Forelimb muscle (tissue), 1 donor: Measurements from ENCODE around the gene OBSCN. TPM values are rescaled to one million over a fixed set of nuclear protein-coding genes. Genes with fewer than 3 reads are reported as not detected.

ENCODE experiments used
- DNase-seq: peaks from one replicate; pipeline ENCODE4 v3.0.0-alpha.2; 2013; ENCODE audit warnings: low read depth
- polyA plus RNA-seq: library from polyadenylated mRNA; unstranded; fragments of 120-200 nt; gene quantifications from one replicate; pipeline ENCODE4 v1.2.1, GENCODE V29; 2013; ENCODE audit not compliant: insufficient read length

OBSCN gene
- polyA plus RNA-seq, 1 donor, result 358 TPM

DNA sequence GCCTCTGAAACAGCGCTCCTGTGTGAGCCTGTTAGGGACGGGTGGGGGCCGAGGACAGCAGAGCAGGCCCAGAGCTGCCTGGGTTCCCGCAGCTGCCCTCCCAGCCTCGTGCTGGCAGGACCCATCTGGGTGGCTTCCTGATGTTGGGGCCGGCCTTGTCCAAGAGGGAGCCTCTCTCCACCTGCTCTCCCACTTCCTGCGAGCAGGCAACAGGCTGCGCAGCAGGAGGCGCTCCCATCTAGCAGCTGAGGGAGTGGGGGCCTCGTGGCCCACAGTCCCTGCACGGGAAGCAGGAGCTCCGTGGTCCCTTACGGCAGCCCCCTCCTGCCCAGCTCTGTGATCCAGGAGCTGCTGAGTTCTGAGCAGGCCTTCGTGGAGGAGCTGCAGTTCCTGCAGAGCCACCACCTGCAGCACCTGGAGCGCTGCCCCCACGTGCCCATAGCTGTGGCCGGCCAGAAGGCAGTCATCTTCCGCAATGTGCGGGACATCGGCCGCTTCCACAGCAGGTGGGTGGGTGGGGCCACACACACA, 130.7 kb downstream of the OBSCN start:
- DNase-seq, result no peak

GRCh38 chr1:228339059-228339704, 131.3 kb downstream of the OBSCN start:
- DNase-seq, result no peak

DNA sequence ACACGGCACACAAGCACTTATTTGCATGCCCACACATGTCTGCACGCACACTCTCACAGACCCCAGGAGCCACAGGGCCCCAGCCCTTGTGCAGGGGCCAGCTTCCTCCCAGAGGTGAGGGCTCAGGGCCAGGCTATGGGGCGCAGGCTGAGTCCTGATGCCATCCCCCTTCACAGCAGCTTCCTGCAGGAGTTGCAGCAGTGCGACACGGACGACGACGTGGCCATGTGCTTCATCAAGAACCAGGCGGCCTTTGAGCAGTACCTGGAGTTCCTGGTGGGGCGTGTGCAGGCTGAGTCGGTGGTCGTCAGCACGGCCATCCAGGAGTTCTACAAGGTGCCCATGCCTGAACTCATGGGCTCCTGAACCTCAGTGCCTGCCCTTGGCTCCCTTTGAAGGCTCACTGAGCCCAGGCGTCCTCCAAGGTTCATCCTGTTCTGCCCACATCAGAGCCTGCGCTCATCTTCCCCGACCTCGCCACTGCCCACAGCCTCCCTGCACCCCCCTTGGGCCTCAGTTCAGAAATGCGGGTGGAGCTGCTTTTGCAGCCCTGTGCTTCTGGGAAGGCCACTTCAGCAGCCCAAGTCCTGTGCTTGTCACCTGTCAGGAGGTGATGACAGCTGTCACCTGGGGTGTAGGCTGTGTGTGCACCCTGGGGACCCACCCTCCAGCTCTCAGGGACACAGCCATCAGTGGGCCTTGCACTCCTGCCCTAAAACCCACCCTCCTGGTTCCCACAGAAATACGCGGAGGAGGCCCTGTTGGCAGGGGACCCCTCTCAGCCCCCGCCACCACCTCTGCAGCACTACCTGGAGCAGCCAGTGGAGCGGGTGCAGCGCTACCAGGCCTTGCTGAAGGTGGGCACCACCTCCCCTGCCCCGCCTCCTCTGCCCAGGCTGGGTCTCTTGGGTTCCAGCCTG, 132.2 kb downstream of the OBSCN start:
- no peak for DNase-seq

DNA sequence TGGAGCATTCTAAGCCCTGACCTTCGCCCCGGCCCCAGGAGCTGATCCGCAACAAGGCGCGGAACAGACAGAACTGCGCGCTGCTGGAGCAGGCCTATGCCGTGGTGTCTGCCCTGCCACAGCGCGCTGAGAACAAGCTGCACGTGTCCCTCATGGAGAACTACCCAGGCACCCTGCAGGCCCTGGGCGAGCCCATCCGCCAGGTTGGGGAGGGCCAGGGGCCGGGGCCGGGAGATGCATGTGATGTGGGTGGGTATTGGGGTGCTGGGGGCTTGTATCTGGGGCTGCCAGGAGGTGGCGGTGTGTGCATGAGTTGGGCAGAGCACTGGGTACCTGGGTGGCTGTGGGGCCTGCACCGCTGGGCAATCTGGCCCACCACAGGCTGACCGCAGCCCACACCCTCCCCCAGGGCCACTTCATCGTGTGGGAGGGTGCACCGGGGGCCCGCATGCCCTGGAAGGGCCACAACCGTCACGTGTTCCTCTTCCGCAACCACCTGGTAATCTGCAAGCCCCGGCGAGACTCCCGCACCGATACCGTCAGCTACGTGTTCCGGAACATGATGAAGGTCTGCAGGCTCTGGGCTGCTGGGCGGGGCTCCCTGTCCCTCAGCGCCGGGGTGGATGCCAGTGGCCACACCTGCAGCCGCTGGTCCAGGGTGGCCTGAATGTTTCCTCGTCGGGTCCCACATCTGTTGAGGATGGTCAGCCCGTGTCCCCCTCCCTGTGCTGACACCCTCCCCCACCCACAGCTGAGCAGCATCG, 133.0 kb downstream of the OBSCN start:
- DNase-seq, result no peak

DNA sequence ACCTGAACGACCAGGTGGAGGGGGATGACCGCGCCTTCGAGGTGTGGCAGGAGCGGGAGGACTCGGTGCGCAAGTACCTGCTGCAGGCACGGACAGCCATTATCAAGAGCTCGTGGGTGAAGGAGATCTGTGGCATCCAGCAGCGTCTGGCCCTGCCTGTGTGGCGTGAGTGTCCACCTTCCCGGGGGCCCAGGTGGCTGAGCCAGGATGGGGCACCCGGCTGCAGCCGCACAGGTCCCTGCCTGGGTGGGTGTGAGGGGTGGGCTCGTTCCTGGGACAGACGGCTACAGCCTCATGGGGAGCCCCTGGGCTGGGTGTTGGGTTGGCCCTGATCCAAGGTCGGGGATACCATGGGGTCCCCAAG, 133.6 kb downstream of the OBSCN start:
- DNase-seq, result no peak

- DNase-seq, result no peak
These were observed 134.2 kb downstream of the OBSCN start for GRCh38 chr1:228341814-228342626.

DNA sequence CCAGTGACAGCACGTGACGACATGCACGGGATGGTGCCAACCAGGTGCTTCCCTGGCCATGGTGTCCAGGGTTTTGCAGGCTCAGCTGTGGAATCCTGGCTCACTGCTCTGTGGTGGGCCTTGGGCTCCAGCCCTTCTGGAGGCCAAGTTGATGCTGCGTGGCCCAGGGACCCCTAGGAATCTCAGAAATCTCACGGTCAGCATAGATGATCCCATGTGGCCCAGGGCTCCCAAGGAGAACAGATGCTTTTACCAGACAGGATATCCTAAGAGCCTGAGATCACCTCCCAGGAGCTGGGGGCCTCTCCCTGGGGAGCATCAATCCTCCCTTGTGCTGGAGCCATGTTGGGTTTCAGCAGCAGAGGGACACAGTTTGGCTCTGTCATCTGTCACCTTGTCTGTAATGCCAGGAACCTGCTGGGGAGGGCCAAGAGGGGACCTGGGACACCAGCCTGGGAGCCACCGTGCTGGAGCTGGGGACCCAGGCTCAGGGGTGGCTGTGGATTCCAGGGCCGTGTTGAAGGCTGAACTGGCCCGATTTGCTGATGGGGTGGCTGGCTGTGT, 134.9 kb downstream of the OBSCN start:
- DNase-seq, result no peak

DNA sequence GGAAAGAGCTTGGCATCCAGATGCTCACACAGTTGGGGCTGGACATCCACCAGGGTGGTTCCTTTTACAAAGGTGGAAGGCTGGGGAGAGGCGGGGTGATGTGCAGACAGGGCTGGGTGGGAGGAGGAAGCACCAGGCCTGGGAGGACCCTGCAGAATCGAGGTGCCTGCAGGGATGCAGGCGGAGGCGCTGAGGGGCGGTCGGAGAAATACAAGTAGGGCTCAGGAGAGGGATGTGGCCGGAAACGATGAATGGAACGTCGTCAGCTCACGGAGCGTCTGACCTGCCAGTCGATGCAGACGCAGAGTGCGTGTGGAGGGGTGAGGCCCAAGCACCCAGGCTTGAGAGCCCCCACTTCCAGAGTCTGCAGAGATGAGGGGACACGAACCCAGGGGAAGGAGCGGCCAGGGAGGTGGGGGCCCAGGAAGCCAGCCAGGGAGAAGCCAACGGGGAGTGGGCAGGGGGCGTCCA, 135.4 kb downstream of the OBSCN start:
- DNase-seq, result no peak

GRCh38 chr1:228344631-228345072, 136.8 kb downstream of the OBSCN start:
- no peak for DNase-seq

GRCh38 chr1:228345201-228345930, 137.5 kb downstream of the OBSCN start:
- DNase-seq, result no peak

DNA sequence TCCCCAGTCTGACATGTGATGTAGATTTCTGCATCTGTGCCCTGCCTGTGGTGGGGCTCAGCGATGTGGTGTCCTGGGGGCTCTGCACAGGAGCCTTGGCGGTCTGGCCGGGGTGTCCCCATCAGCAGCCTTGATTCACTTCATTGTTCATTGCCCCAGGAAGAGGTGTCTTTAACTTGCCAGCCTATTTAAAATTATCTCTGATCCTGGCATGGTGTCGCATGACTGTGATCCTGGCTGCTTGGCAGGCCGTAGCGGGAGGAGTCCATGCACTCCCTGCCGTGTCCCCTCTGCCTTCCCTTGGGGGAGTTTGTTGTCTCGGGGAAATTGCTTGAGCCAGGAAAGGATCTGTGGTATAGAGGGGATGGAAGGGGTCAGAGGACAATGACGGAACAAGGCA, 138.9 kb downstream of the OBSCN start:
- DNase-seq, result no peak

GRCh38 chr1:228347181-228347580, 139.3 kb downstream of the OBSCN start:
- no peak for DNase-seq

DNA sequence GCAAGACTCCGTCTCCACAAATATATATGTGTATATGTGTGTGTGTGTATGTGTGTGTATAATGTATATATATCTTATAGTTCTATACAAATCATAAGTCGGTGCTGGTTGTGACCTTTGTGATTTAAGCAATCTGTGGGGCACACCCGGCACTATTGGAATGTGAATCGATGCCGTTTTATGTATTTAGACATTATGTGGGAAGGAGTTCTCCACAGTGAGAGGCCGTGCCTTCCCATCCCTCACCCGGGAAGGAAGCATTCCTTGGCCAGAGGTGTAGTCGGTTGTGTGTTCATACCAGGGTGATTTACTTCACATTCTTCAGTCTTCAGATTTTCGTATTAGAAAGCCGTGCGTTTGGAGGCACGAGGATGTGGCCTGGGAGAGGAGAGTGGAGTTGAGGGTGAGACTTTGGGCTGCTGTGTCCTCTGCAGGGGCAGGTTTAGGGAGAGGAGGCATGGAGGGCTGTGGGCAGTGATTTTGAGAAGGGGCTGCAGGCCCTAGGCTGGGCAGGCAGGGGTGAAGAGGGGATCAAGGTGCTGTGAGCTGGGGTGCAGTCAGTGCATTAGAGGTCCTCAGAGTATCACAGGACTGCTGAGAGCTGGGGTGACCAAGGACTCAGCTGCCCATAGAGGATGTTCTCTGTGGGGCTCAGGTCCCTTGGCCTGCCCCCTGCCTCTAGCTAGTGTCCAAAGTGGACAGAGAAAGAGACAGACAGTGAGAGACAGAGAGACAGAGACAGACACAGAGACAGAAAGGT, 141.0 kb downstream of the OBSCN start:
- DNase-seq, result no peak

DNA sequence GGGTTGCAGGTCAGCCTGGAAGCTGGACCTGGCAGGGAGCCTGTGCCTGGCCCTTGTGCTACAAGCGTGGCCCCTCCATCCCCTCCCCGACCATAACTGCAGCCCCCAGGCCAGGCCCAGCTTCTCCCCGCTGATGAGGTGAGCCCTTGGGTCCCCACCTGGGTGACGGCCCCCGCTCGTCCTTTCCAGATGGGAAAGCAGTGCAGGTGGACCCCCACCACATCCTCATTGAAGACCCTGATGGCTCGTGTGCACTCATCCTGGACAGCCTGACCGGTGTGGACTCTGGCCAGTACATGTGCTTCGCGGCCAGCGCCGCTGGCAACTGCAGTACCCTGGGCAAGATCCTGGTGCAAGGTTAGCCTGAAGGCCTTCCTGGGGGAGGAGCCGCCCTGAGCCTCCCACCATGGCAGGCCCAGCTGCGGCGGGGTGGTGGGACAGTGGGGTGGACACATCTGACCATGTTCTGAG, 141.9 kb downstream of the OBSCN start:
- DNase-seq, result no peak

GRCh38 chr1:228350179-228350742, 142.4 kb downstream of the OBSCN start:
- DNase-seq, result no peak

GRCh38 chr1:228350831-228351781, 143.3 kb downstream of the OBSCN start:
- no peak for DNase-seq

- DNase-seq, result no peak
These were observed 144.0 kb downstream of the OBSCN start for GRCh38 chr1:228351850-228352249.
